WTC11 (cell line): ENCODE results near the gene OBSCN. TPM values are rescaled to one million over a fixed set of nuclear protein-coding genes. Genes with fewer than 3 reads are reported as not detected.

ENCODE experiments used
- ATAC-seq: fragments of 200-7000 bp; cut with Tn5 transposase; 2 replicates; pipeline ENCODE4 v1.10.0; 2021; ENCODE audit warnings: mild to moderate bottlenecking, moderate library complexity
- CTCF ChIA-PET: fragments of 300-600 bp; sonication (Branson Sonifier 250); formaldehyde crosslinking; loops from one replicate; lab custom pipeline; 2021; ENCODE audit warnings: antibody characterized with exemption; lab: Charles Lee
- POLR2A ChIA-PET: fragments of 350-600 bp; sonication (Branson Sonifier 250); formaldehyde crosslinking; loops from one replicate; lab custom pipeline; 2021; ENCODE audit warnings: antibody characterized with exemption; lab: Charles Lee
- DNase-seq: peaks from one replicate; pipeline ENCODE4 v3.0.0; 2021; ENCODE audit warnings: low spot score
- H3K27ac Mint-ChIP-seq: 2 replicates; pipeline ENCODE4 v1.8.0; 2021; ENCODE audit warnings: mixed read lengths
- H3K27me3 Mint-ChIP-seq: 2 replicates; pipeline ENCODE4 v1.8.0; 2021; ENCODE audit warnings: low read depth, mild to moderate bottlenecking, moderate library complexity, mixed read lengths
- H3K36me3 Mint-ChIP-seq: 2 replicates; pipeline ENCODE4 v1.8.0; 2021; ENCODE audit warnings: mixed read lengths
- H3K4me1 Mint-ChIP-seq: 2 replicates; pipeline ENCODE4 v1.8.0; 2022; ENCODE audit warnings: mixed read lengths
- H3K4me3 Mint-ChIP-seq: 2 replicates; pipeline ENCODE4 v1.8.0; 2021; ENCODE audit warnings: mild to moderate bottlenecking, moderate library complexity, mixed read lengths
- H3K9me3 Mint-ChIP-seq: 2 replicates; pipeline ENCODE4 v1.8.0; 2021; ENCODE audit warnings: mixed read lengths
- CREM ChIP-seq: sonication (generic); formaldehyde crosslinking; IDR thresholded peaks from 2 replicates; pipeline ENCODE4 v1.8.1; 2022; ENCODE audit warnings: mild to moderate bottlenecking, missing genetic modification reagents, moderate library complexity
- E2F5 ChIP-seq: sonication (generic); formaldehyde crosslinking; IDR thresholded peaks from 2 replicates; pipeline ENCODE4 v1.8.1; 2022; ENCODE audit warnings: mild to moderate bottlenecking, moderate library complexity, missing genetic modification reagents
- JUN ChIP-seq: sonication (generic); formaldehyde crosslinking; IDR thresholded peaks from 2 replicates; pipeline ENCODE4 v1.8.0; 2023; ENCODE audit warnings: mild to moderate bottlenecking, missing genetic modification reagents
- PRDM15 ChIP-seq: sonication (generic); formaldehyde crosslinking; IDR thresholded peaks from 2 replicates; pipeline ENCODE4 v1.8.0; 2022; ENCODE audit warnings: missing genetic modification reagents
- SOX15 ChIP-seq: fragments of 250-450 bp; sonication (Bioruptor Pico); IDR thresholded peaks from 2 replicates; pipeline ENCODE4 v1.9.0; 2021; ENCODE audit warnings: mild to moderate bottlenecking
- TEAD4 ChIP-seq: sonication (generic); formaldehyde crosslinking; IDR thresholded peaks from 2 replicates; pipeline ENCODE4 v1.8.0; 2022; ENCODE audit warnings: mild to moderate bottlenecking, missing genetic modification reagents
- ZBTB43 ChIP-seq: sonication (generic); formaldehyde crosslinking; IDR thresholded peaks from 2 replicates; pipeline ENCODE4 v1.8.1; 2023; ENCODE audit warnings: mild to moderate bottlenecking, missing genetic modification reagents
- ZMAT4 ChIP-seq: fragments of 250-450 bp; sonication (Bioruptor Pico); IDR thresholded peaks from 2 replicates; pipeline ENCODE4 v1.9.0; 2021; ENCODE audit warnings: mild to moderate bottlenecking
- ZNF121 ChIP-seq: sonication (generic); formaldehyde crosslinking; IDR thresholded peaks from 2 replicates; pipeline ENCODE4 v1.8.0; 2023; ENCODE audit warnings: missing genetic modification reagents
- total RNA-seq: library from RNA; stranded (reverse); gene quantifications from 3 replicates; pipeline ENCODE4 v1.2.3, GENCODE V29; 2021
- TF ChIP-seq, protein P1 (sequence below): sonication (generic); formaldehyde crosslinking; IDR thresholded peaks from 2 replicates; pipeline ENCODE4 v1.8.1; 2022; ENCODE audit warnings: mild to moderate bottlenecking, missing genetic modification reagents, moderate library complexity, borderline replicate concordance
- TF ChIP-seq, protein P2 (sequence below): sonication (generic); formaldehyde crosslinking; conservative IDR thresholded peaks from 2 replicates; pipeline ENCODE4 v1.8.1; 2023; ENCODE audit warnings: mild to moderate bottlenecking, low read depth, missing genetic modification reagents, moderate library complexity

Gene OBSCN
- total RNA-seq, 1 experiment from 2014 or later, result 38.8 TPM

GRCh38 chr1:228219245-228219961, 11.6 kb downstream of the OBSCN start (continued):
- no peak for TF ChIP-seq ZBTB43 (CRISPR knock-in tag)
- no peak for TF ChIP-seq CREM
- TF ChIP-seq E2F5 (CRISPR knock-in tag), result no peak
- no peak for TF ChIP-seq TEAD4 (CRISPR knock-in tag)
- TF ChIP-seq ZNF121 (CRISPR knock-in tag), result no peak
- TF ChIP-seq PRDM15 (CRISPR knock-in tag), result no peak
- TF ChIP-seq SOX15, result no peak

GRCh38 chr1:228219962-228220780, 12.3 kb downstream of the OBSCN start:
- Mint-ChIP-seq H3K27me3 (no peaks in the 10 kb centered on the region), H3K4me3 (no peak overlapping the region), H3K4me1 (peaks cover 3% of the 10 kb centered on the region; the same call in 1 of the 2 replicates), H3K36me3 (peaks cover 76% of the 10 kb centered on the region), H3K27ac (no peak overlapping the region), H3K9me3 (peaks cover 7% of the 10 kb centered on the region)
- DNase-seq (no peak), ATAC-seq (no peak)
- ChIA-PET POLR2A (no interaction called here), CTCF (no interaction called here)
- no peak for TF ChIP-seq ZMAT4 (CRISPR knock-in tag)
- TF ChIP-seq, protein P1, sequence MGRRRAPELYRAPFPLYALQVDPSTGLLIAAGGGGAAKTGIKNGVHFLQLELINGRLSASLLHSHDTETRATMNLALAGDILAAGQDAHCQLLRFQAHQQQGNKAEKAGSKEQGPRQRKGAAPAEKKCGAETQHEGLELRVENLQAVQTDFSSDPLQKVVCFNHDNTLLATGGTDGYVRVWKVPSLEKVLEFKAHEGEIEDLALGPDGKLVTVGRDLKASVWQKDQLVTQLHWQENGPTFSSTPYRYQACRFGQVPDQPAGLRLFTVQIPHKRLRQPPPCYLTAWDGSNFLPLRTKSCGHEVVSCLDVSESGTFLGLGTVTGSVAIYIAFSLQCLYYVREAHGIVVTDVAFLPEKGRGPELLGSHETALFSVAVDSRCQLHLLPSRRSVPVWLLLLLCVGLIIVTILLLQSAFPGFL (CRISPR knock-in tag), result no peak
- TF ChIP-seq, protein P2, sequence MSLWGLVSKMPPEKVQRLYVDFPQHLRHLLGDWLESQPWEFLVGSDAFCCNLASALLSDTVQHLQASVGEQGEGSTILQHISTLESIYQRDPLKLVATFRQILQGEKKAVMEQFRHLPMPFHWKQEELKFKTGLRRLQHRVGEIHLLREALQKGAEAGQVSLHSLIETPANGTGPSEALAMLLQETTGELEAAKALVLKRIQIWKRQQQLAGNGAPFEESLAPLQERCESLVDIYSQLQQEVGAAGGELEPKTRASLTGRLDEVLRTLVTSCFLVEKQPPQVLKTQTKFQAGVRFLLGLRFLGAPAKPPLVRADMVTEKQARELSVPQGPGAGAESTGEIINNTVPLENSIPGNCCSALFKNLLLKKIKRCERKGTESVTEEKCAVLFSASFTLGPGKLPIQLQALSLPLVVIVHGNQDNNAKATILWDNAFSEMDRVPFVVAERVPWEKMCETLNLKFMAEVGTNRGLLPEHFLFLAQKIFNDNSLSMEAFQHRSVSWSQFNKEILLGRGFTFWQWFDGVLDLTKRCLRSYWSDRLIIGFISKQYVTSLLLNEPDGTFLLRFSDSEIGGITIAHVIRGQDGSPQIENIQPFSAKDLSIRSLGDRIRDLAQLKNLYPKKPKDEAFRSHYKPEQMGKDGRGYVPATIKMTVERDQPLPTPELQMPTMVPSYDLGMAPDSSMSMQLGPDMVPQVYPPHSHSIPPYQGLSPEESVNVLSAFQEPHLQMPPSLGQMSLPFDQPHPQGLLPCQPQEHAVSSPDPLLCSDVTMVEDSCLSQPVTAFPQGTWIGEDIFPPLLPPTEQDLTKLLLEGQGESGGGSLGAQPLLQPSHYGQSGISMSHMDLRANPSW (CRISPR knock-in tag), result no peak
- TF ChIP-seq JUN (CRISPR knock-in tag), result no peak
